GM12872 (cell line): ENCODE results near the gene SEC14L6.

ENCODE experiments used
- TF ChIP-seq, protein P1 (sequence below): IDR thresholded peaks from 3 replicates; pipeline ENCODE4 v1.5.1; 2011; ENCODE audit warnings: low read depth, mild to moderate bottlenecking, low read length, moderate library complexity; ENCODE audit not compliant: insufficient read depth

SEC14L6 gene

DNA sequence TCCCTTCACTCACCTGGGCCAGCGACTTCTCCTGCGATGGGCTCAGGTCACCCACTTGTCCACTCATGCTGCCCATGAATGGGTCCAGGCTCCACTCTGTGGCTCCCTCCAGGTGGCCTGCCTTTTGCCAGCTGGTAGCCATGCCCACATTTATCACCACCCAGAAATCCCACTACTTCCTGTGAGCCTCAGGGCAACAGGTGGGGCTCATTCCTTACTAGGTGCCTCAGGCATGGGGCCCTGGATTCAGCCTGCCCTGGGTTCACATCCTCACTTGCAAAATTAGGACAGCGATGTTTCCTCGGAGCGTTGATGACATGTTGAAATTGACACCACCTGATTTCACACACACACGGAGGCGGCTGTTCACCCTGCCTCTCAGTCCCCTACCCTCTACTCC, at the start of gene SEC14L6:
TSS of gene SEC14L6 (minus strand) at position 126 of the 400 bp plus-strand sequence. CDS start at position 67, 59 bp downstream.
- TF ChIP-seq, protein P1, sequence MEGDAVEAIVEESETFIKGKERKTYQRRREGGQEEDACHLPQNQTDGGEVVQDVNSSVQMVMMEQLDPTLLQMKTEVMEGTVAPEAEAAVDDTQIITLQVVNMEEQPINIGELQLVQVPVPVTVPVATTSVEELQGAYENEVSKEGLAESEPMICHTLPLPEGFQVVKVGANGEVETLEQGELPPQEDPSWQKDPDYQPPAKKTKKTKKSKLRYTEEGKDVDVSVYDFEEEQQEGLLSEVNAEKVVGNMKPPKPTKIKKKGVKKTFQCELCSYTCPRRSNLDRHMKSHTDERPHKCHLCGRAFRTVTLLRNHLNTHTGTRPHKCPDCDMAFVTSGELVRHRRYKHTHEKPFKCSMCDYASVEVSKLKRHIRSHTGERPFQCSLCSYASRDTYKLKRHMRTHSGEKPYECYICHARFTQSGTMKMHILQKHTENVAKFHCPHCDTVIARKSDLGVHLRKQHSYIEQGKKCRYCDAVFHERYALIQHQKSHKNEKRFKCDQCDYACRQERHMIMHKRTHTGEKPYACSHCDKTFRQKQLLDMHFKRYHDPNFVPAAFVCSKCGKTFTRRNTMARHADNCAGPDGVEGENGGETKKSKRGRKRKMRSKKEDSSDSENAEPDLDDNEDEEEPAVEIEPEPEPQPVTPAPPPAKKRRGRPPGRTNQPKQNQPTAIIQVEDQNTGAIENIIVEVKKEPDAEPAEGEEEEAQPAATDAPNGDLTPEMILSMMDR = no peak

DNA sequence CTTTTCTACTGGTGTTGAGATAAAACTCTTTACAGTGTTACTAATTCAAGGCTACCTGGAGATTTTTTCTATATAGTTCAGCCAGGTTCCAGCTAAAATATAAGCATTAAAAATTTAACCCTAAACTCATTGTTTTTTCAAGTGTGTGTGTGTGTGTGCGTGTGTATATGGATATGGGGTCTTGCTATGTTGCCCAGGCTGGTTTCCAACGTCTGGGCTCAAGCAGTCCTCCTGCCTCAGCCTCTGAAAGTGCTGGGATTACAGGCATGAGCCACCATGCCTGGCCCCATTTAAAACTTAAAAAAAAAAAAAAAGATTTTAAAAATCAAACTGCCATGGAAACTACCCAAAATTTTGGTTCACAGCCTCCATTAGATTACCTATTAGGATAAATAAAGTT, 49.7 kb upstream of the SEC14L6 start:
- TF ChIP-seq, protein P1 = no peak

DNA sequence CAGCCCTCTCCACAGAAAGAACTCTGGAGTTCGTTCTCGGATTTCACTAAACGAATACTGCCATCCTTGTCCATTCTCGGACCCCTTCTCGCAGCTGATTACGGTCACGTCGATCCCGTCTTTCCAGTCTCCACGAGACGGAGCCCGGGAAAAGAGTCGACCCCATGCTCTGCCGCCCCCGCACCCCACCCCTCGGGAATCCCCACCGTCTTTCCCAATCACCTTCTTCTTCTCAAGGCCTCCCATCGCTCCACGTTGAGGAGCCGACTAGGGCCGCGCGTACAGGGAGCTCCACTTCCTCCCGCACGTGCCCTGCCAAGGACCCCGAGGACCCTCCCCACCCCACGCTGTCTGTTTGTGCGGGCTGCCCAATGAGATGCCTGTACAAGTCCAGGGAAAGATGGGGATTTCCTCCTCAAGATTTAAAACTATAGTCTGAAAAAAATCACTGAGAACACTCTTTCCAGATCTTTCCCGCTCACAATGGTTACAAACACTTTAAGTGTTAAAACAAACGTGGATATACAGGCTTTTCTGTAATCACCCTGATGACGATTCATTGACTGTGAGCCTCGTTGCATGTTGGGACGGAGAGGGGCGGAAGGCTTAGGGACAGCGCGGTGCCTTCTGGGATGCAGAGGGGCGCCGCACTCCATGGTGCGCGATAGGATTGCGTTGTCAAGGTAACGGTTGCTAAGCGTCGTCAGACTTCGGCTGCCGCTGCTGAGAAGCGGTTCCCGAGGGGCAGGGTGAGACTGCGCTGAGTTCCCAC, 45.2 kb upstream of the SEC14L6 start, which contains the start of gene PES1:
TSS of gene PES1 (minus strand) at position 323 of the 772 bp plus-strand sequence. CDS start at position 246, 77 bp downstream.
- TF ChIP-seq, protein P1 = no peak

DNA sequence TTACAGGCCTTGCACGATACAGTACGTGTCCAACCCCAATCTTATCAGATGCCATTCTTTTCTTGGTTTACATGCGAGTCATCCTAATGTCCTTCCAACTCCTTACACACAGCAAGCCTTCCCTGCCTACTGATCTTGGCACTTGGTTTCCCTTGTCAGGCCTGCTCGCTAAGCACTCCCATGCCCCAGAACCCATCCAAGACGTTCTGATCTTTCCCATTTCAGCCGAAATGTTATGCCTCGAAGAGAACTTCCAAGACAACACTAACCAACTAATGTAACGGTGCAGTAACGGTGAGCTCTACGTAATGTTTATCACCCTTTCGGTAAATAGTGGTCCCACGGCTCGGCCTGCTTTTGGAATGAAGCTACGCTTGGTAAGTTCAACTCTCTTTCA, 44.6 kb upstream of the SEC14L6 start:
- TF ChIP-seq, protein P1 = no peak

DNA sequence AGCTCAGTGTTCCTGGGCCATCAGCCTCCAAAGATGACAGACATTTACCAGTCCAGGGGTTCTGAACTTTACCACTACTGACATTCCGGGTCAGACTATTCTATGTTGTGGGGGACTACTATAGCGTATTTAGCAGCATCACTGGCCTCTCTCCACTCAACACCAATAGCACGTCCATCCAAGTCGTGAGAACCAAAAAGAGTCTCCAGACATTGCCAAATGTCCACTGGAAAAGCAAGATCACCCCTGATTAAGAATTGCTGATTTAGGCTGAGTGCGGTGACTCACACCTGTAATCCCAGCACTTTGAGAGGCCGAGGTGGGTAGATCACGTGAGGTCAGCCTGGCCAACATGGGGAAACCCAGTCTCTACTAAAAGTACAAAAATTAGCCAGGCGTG, 39.9 kb upstream of the SEC14L6 start:
- TF ChIP-seq, protein P1 = no peak

DNA sequence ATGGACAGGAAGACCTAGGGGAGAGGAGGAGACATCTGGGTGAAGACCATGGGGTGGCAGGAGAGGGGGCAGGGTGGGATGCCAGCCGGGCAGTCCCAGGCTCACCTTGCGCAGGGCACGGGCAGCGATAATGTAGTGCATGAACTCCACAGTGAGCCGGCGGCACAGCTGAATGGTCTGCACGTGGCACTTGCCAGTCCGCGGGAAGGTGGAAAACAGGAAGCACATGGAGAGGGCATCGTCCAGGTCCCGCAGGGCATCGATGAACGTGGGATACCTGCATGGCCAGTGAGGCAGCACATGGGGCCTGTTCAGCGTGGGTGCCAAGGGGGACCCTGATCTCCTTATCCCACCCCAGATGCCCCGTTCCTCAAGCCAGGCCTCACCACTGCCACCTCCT, 37.9 kb upstream of the SEC14L6 start:
- TF ChIP-seq, protein P1 = no peak

DNA sequence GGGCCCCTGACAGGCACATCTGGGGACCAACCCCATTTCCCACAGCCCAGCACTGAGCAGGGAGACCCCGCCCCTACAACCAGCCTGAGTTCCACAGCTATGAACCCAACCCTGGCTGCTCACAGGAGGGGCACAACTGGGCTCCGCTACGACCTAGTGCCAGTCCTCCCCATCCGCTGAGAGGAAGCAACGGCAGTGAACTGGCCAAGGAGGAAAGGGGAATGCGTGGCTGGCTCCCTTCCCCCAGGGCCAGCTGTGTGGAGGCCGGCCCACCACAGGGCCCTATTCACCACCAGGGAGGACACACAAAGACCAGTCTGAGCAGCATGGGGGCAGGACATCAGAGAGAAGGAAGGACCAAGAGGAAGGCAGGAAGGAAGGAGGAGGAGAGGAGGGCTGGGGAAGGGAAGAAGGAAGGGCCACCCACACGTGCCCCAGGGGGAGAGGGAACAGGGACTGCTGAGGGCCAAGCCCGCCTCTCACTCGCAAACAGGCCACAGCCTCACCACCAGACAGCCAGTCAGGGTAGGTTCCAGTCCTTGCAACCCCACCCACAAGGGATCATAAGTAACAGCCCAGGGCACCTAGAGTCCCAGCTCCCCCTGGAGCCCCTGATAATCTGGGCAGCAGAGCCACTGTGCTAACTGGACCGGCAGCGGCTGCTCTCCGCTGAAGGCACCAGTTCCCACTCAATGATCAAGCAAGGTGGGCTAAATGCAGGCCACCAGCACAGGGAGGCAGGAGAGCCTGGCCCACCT, 36.4 kb upstream of the SEC14L6 start:
- TF ChIP-seq, protein P1 = no peak
